Midbrain (tissue), 1 donor: ENCODE results near the gene TGFB2.

Source experiments
- DNase-seq: peaks from one replicate; lab custom pipeline; 2025; lab: John Stamatoyannopoulos, UW

Gene TGFB2

DNA sequence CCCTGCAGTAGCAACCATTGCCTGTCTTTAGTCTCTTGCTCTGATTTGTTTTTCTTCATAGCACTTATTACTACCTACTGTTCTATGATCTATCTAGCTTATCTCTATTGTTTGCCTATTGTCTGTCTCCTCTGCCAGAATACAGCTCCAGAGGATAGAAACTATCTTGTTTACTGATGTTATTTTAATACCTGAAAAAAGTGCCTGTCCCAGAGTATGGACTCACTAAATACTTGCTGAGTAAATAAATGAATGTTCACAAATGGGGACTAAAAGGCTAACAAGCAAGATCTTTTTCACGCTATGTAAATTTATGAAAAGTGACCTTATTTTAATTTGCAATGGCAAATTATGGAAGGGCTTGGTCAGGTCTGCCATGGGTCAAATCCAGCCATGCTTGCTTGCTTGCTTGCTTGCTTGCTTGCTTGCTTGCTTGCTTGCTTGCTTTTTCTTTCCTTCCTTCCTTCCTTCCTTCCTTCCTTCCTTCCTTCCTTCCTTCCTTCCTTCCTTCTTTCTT lies 145.3 kb downstream of the TGFB2 start:
- no peak for DNase-seq

- DNase-seq: no peak
Measured at GRCh38 chr1:218492874-218493273, 147.7 kb downstream of the TGFB2 start.

GRCh38 chr1:218493986-218494385 lies 148.8 kb downstream of the TGFB2 start:
- DNase-seq: no peak
